ENCODE measurements around the gene WDR70. TPM values are rescaled to one million over a fixed set of nuclear protein-coding genes. Genes with fewer than 3 reads are reported as not detected.

Gene WDR70
- total and polyA plus RNA-seq, 9 donors: 20.9 to 36.5 (median 31.4) TPM

GRCh38 chr5:37628876-37629275 is 249.8 kb downstream of the WDR70 start:
- Histone ChIP-seq H3K36me3 (no peaks in the 10 kb centered on the region), H3K27me3 (no peaks in the 10 kb centered on the region), H3K9me3 (peaks cover 0 to 4% of the 10 kb centered on the region in 2 donors), H3K27ac (no peak overlapping the region), H3K4me1 (ENCODE audit: insufficient read depth) (no peaks in the 10 kb centered on the region), H3K4me3 (no peak overlapping the region)
- no peak for DNase-seq
- TF ChIP-seq EP300 (IDR thresholded peaks at IDR 0.05) (no peak), CTCF (IDR thresholded peaks at IDR 0.05) (no peak), POLR2A (IDR thresholded peaks at IDR 0.05) (no peak)
- intact Hi-C loops (cut with DNase I): no loop called here

GRCh38 chr5:37631939-37632338 is 252.8 kb downstream of the WDR70 start:
- H3K27me3 ChIP-seq: no peaks in the 10 kb centered on the region
- DNase-seq: no peak
- intact Hi-C loops (cut with DNase I): no loop called here
- no peak overlapping the region for H3K27ac ChIP-seq
- H3K36me3 ChIP-seq: no peaks in the 10 kb centered on the region
- TF ChIP-seq POLR2A (IDR thresholded peaks at IDR 0.05): no peak
- no peak for TF ChIP-seq EP300 (IDR thresholded peaks at IDR 0.05)
- TF ChIP-seq CTCF (IDR thresholded peaks at IDR 0.05): no peak
- no peak overlapping the region for H3K4me3 ChIP-seq
- 83 to 90% (median 86%) methylated on average over 3 of the region's 3 CpGs for WGBS, 3 donors
- no peaks in the 10 kb centered on the region for H3K4me1 ChIP-seq (ENCODE audit: insufficient read depth)
- peaks cover 0 to 3% of the 10 kb centered on the region in 2 donors for H3K9me3 ChIP-seq

GRCh38 chr5:37637165-37637845 is 258.2 kb downstream of the WDR70 start:
- WGBS, 3 donors: 95 to 98% (median 96%) methylated on average over 7 of the region's 7 CpGs
- Histone ChIP-seq H3K27me3 (no peaks in the 10 kb centered on the region), H3K27ac (no peak overlapping the region), H3K4me1 (ENCODE audit: insufficient read depth) (no peaks in the 10 kb centered on the region), H3K4me3 (no peak overlapping the region), H3K36me3 (no peaks in the 10 kb centered on the region), H3K9me3 (no peaks in the 10 kb centered on the region)
- intact Hi-C loops (cut with DNase I): no loop called here
- TF ChIP-seq EP300 (IDR thresholded peaks at IDR 0.05) (no peak), CTCF (IDR thresholded peaks at IDR 0.05) (no peak), POLR2A (IDR thresholded peaks at IDR 0.05) (no peak)
- no peak for DNase-seq

- intact Hi-C loops (cut with DNase I): no loop called here
- DNase-seq: no peak
- no peaks in the 10 kb centered on the region for H3K36me3 ChIP-seq
- no peaks in the 10 kb centered on the region for H3K27me3 ChIP-seq
- H3K27ac ChIP-seq: no peak overlapping the region
- H3K4me1 ChIP-seq (ENCODE audit: insufficient read depth): no peaks in the 10 kb centered on the region
- no peaks in the 10 kb centered on the region for H3K9me3 ChIP-seq
- TF ChIP-seq CTCF (IDR thresholded peaks at IDR 0.05): no peak
- TF ChIP-seq POLR2A (IDR thresholded peaks at IDR 0.05): no peak
- no peak for TF ChIP-seq EP300 (IDR thresholded peaks at IDR 0.05)
- no peak overlapping the region for H3K4me3 ChIP-seq
- 36 to 49% (median 37%) methylated on average over 1 of the region's 1 CpG for WGBS, 3 donors
Observed at GRCh38 chr5:37638897-37639296, 259.8 kb downstream of the WDR70 start.

Measured in ovary (tissue), 9 donors.